Measurements from ENCODE around the gene FBXO34. TPM values are rescaled to one million over a fixed set of nuclear protein-coding genes. Genes with fewer than 3 reads are reported as not detected.

The FBXO34 gene
- total and polyA plus RNA-seq, 10 of the 15 experiments (the other 5 are each of a cell fraction or from before 2014, with no cell fraction given), result 5.6 to 22.8 (median 17.6) TPM

DNA sequence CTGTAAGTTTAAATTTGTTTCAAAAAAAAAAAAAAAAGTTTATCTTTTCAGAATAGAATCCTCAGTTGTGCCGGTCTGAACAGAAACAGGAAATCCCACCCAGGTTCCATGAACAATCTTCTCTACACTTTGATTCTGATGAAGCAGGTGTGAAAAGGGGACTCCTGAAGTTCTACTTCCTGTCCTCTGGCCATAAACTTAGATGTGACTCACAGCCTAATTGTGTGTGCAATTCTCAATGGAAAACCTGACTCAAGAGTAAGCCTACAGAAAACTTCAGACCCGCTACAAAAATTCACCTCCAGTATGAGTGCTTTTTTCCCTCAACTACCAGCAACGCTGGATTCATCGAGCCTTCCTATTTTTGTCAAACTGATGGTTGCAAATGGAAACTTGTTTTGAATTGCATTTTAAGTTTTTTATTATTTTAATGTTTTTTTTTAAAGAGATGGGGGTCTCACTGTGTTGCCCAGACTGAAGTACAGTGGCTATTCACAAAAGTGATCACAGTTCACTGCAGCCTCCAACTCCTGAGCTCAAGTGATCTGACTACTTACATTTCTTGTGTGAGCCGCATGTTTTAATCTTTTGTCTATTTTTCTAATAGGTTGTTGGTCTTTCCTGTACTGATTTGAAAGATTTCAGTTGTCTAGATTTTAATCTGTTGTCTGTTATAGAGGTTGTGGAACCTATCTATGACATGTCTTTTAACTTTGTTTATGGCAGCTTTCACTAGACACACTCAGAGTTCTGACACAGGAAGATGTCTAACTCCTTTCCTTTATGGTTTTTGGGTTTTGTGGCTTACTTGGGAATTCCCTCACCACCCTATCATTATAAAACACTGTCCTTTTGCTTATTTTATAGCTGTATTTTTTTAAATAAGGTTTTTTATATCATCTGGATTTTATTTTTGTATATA lies 102.8 kb downstream of the FBXO34 start:
- no peak overlapping the region for H2AFZ ChIP-seq (ENCODE audit: control insufficient read depth, low read depth, low read length)
- intact Hi-C loops (cut with micrococcal nuclease; ENCODE audit: unreplicated experiment) (no loop called here), in situ Hi-C loops (cut with MboI) (no loop called here)
- 65% methylated on average over 5 of the region's 5 CpGs for WGBS (ENCODE audit: insufficient coverage, insufficient replicate concordance, low lambda C conversion rate, missing lambda C conversion rate)
- DNase-seq (ENCODE audit: low read depth, low spot score) (peak; percentile 20), ATAC-seq (peak; percentile 84), FAIRE-seq (no peak)
- CTCF ChIA-PET, result interaction anchor here (0.7 to 3.2 kb wide), 9 partner anchors 11 to 104 kb away, joined by 3 to 12 read pairs (median 4); partner anchors contain the start of gene ATG14
- H3K9me3 ChIP-seq (replicated peaks; ENCODE audit: control insufficient read depth, insufficient read depth, low read length), result no peaks in the 10 kb centered on the region
- peak; percentile 66 for TF ChIP-seq ATF7 (IDR thresholded peaks at IDR 0.05; ENCODE audit: low read depth)
- peak in 1 of 2 experiments; percentile 17; a peak in 1 of 4 replicates for TF ChIP-seq IKZF2 (IDR thresholded peaks at IDR 0.05)
- TF ChIP-seq ZSCAN29 (IDR thresholded peaks at IDR 0.05), result no peak
- no peak for TF ChIP-seq SRF (IDR thresholded peaks at IDR 0.05; ENCODE audit: low read depth in 2 of 2, low read length in 2 of 2)
- TF ChIP-seq, protein P1, sequence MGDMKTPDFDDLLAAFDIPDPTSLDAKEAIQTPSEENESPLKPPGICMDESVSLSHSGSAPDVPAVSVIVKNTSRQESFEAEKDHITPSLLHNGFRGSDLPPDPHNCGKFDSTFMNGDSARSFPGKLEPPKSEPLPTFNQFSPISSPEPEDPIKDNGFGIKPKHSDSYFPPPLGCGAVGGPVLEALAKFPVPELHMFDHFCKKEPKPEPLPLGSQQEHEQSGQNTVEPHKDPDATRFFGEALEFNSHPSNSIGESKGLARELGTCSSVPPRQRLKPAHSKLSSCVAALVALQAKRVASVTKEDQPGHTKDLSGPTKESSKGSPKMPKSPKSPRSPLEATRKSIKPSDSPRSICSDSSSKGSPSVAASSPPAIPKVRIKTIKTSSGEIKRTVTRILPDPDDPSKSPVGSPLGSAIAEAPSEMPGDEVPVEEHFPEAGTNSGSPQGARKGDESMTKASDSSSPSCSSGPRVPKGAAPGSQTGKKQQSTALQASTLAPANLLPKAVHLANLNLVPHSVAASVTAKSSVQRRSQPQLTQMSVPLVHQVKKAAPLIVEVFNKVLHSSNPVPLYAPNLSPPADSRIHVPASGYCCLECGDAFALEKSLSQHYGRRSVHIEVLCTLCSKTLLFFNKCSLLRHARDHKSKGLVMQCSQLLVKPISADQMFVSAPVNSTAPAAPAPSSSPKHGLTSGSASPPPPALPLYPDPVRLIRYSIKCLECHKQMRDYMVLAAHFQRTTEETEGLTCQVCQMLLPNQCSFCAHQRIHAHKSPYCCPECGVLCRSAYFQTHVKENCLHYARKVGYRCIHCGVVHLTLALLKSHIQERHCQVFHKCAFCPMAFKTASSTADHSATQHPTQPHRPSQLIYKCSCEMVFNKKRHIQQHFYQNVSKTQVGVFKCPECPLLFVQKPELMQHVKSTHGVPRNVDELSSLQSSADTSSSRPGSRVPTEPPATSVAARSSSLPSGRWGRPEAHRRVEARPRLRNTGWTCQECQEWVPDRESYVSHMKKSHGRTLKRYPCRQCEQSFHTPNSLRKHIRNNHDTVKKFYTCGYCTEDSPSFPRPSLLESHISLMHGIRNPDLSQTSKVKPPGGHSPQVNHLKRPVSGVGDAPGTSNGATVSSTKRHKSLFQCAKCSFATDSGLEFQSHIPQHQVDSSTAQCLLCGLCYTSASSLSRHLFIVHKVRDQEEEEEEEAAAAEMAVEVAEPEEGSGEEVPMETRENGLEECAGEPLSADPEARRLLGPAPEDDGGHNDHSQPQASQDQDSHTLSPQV (IDR thresholded peaks at IDR 0.05), result no peak
- no peak for TF ChIP-seq SREBF2 (IDR thresholded peaks at IDR 0.05; ENCODE audit: low read length)
- no peak for TF ChIP-seq ATF3 (IDR thresholded peaks at IDR 0.05; ENCODE audit: borderline replicate concordance, extremely low read depth, low read depth, low read length)
- TF ChIP-seq ZNF24 (IDR thresholded peaks at IDR 0.05), result no peak
- TF ChIP-seq DPF2 (IDR thresholded peaks at IDR 0.05), result peak; percentile 47; the same call in 1 of the 2 replicates
- TF ChIP-seq RELB (IDR thresholded peaks at IDR 0.05; ENCODE audit: low read depth), result peak; percentile 32; the same call in 1 of the 2 replicates
- TF ChIP-seq MTA2 (IDR thresholded peaks at IDR 0.05; ENCODE audit: low read depth), result 0 out of 2 replicates have a peak, but pooled peaks have one; percentile 31
- peak; percentile 15; the same call in 1 of the 2 replicates for TF ChIP-seq SPI1 (IDR thresholded peaks at IDR 0.05; ENCODE audit: borderline replicate concordance, insufficient read depth, low read depth, low read length)
- peak; percentile 79 for TF ChIP-seq RUNX3 (IDR thresholded peaks at IDR 0.05; ENCODE audit: low read length)
- no peaks in the 10 kb centered on the region for H3K27me3 ChIP-seq (replicated peaks in 1 of 2; ENCODE audit: control insufficient read depth in 2 of 2, insufficient read depth in 2 of 2, low read length in 1 of 2)
- H3K4me1 ChIP-seq (ENCODE audit: control insufficient read depth, insufficient read depth, low read length), result peaks cover 6% of the 10 kb centered on the region; the same call in 1 of the 2 replicates
- H3K9ac ChIP-seq (ENCODE audit: control insufficient read depth, insufficient read depth, low read length), result no peak overlapping the region
- no peak overlapping the region for H3K4me3 ChIP-seq
- H3K27ac ChIP-seq (ENCODE audit: control insufficient read depth, insufficient read depth), result peak overlapping the region; percentile 42
- SMC1A ChIA-PET (ENCODE audit: uncharacterized antibody, unreplicated experiment), result interaction anchor here (0.9 to 2.3 kb wide), 8 partner anchors 12 to 213 kb away, joined by 3 to 7 read pairs (median 4); no protein-coding TSS in a partner anchor
- H4K20me1 ChIP-seq (ENCODE audit: control insufficient read depth, insufficient read depth), result no peaks in the 10 kb centered on the region
- no peaks in the 10 kb centered on the region for H3K79me2 ChIP-seq (ENCODE audit: control insufficient read depth, insufficient read depth, low read length)
- peak overlapping the region; percentile 50 for H3K4me2 ChIP-seq (ENCODE audit: control insufficient read depth, insufficient read depth)
- H3K36me3 ChIP-seq (ENCODE audit: control insufficient read depth in 2 of 2, insufficient read depth in 2 of 2, low read length in 1 of 2), result peaks cover 0 to 9% of the 10 kb centered on the region in 2 experiments; a peak in 2 of 4 replicates
- RAD21 ChIA-PET (ENCODE audit: unreplicated experiment), result interaction anchor here (0.9 to 2.0 kb wide), 4 partner anchors 18 to 103 kb away, joined by 3 to 5 read pairs (median 4); partner anchors contain the start of gene FBXO34
- POLR2A ChIA-PET, result interaction anchor here (0.9 to 1.1 kb wide), 2 partner anchors 13 to 100 kb away, joined by 3 read pairs; no protein-coding TSS in a partner anchor
- BruUV-seq (replicated peaks), result no TSS peak

Measured in GM12878 (cell line).